Neutrophil (primary cell): ENCODE results near the gene AMBRA1.

Experiments used
- H3K27ac ChIP-seq: fragments of 200-600 bp; sonication (generic); 2 replicates; pipeline ENCODE4 v1.5.1; 2016; ENCODE audit warnings: mild to moderate bottlenecking, moderate library complexity
- H3K27me3 ChIP-seq: fragments of 200-600 bp; sonication (generic); 2 replicates; pipeline ENCODE4 v1.6.0; 2016; ENCODE audit warnings: mild to moderate bottlenecking
- H3K36me3 ChIP-seq: fragments of 200-600 bp; sonication (generic); 2 replicates; pipeline ENCODE4 v1.5.1; 2017
- H3K4me1 ChIP-seq, 2 experiments: fragments of 200-600 bp in 1 of 2; sonication (generic) in 1 of 2; 1 replicate in 1 of 2; 2 replicates in 1 of 2; pipeline versions ENCODE4 v1.5.1 to v1.6.1; 2013 to 2016; ENCODE audit warnings: low read depth in 1 of 2, low read length in 1 of 2, mild to moderate bottlenecking in 1 of 2, moderate library complexity in 1 of 2; ENCODE audit not compliant: control insufficient read depth in 1 of 2, insufficient read depth in 1 of 2
- H3K4me3 ChIP-seq, 2 experiments: fragments of 200-600 bp in 1 of 2; sonication (generic) in 1 of 2; 1 replicate in 1 of 2; 2 replicates in 1 of 2; pipeline ENCODE4 v1.5.1; 2013 to 2016; ENCODE audit warnings: low read depth in 1 of 2, low read length in 1 of 2, mild to moderate bottlenecking in 1 of 2, moderate library complexity in 1 of 2
- H3K9me3 ChIP-seq: fragments of 200-600 bp; sonication (generic); 2 replicates; pipeline ENCODE4 v1.5.1; 2016
- CTCF ChIP-seq: fragments of 200-600 bp; sonication (generic); IDR thresholded peaks from 2 replicates; pipeline ENCODE4 v1.5.1; 2016; ENCODE audit warnings: antibody characterized with exemption

The AMBRA1 gene

DNA sequence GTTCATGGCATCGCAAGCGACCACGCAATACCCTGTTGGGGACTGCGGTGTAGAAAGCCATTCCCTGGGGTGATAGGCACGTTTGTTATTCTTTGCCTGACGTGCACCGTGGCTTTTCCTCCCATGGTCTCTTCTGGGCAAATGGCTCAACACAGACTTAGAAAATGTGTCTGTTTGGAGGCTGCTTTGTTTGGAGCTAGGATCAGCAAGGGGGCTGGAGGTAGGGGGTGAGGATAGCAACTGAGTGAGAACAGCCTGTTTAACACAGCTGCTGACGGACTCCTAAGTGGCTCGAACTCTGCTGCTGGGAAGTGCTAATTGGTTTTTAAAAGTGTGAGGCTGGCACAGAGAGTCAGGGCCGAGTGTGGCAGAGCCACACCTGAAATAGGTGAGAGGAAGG, 186.2 kb downstream of the AMBRA1 start:
- H3K9me3 ChIP-seq, result no peaks in the 10 kb centered on the region
- H3K27me3 ChIP-seq, result no peaks in the 10 kb centered on the region
- H3K27ac ChIP-seq, result no peak overlapping the region
- H3K36me3 ChIP-seq, result peaks cover 76% of the 10 kb centered on the region
- TF ChIP-seq CTCF, result no peak
- no peaks in the 10 kb centered on the region for H3K4me1 ChIP-seq
- H3K4me3 ChIP-seq, result no peak overlapping the region

DNA sequence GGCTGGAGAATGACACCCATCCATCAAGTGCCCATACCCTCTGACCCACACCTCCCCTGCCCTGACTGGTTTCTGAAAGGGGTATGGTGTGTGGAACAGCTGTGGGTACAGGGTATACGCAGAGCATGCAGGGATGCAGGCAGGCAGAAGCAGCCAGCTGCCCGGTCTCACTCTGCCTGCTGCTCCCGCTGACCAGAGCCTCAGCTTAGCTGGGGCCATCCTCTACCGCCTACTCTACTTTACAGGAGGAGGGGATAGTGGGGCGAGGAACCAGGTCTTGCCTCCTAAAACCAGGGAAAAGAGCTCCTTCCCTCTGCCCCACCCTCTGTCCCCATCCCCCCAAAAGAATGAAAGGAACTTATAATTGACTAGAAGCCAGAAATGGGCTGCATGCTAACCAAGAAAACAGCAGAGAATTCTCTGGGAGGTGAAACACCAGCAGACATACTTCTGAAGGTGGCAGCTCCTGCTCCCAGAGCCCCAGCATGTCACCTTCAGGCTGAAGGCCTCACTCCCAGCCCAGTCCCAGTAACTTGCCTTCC, 189.3 kb downstream of the AMBRA1 start:
- TF ChIP-seq CTCF, result no peak
- Histone ChIP-seq H3K9me3 (no peaks in the 10 kb centered on the region), H3K36me3 (peaks cover 61% of the 10 kb centered on the region), H3K27ac (no peak overlapping the region), H3K27me3 (no peaks in the 10 kb centered on the region), H3K4me3 (no peak overlapping the region), H3K4me1 (no peaks in the 10 kb centered on the region)

GRCh38 chr11:46402957-46403902, 190.6 kb downstream of the AMBRA1 start:
- Histone ChIP-seq H3K36me3 (peaks cover 55% of the 10 kb centered on the region), H3K4me3 (no peak overlapping the region), H3K9me3 (no peaks in the 10 kb centered on the region), H3K4me1 (no peaks in the 10 kb centered on the region), H3K27me3 (no peaks in the 10 kb centered on the region), H3K27ac (no peak overlapping the region)
- no peak for TF ChIP-seq CTCF

DNA sequence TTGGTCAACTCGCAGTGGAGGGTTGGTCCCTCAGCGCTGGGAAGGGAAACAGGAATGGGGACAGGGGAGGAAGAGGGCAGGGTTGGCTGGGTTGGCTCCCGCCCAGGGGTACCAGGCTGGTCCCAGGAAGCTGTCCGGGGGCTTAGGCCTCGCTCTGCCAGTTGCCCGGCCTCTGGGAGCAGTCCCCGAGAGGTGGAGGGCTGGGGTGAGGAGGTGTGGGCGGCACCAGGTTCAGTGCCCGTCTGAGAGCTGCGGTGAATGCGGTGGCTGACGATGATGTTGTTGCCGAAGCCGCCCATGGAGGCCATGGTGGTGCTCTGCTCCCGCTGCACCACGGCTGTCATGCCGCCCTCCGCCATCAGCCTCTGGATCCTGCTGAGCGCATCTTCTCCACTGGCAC, 196.3 kb downstream of the AMBRA1 start:
- H3K9me3 ChIP-seq, result no peaks in the 10 kb centered on the region
- H3K27ac ChIP-seq, result no peak overlapping the region
- H3K4me3 ChIP-seq, result no peak overlapping the region
- no peak for TF ChIP-seq CTCF
- H3K27me3 ChIP-seq, result peaks cover 22% of the 10 kb centered on the region
- H3K36me3 ChIP-seq, result peaks cover 35% of the 10 kb centered on the region
- H3K4me1 ChIP-seq, result peaks cover 7 to 9% of the 10 kb centered on the region in 2 experiments

GRCh38 chr11:46393759-46394158, 200.1 kb downstream of the AMBRA1 start:
- no peak for TF ChIP-seq CTCF
- Histone ChIP-seq H3K4me3 (no peak overlapping the region), H3K36me3 (peaks cover 32% of the 10 kb centered on the region), H3K9me3 (no peaks in the 10 kb centered on the region), H3K4me1 (peaks cover 24 to 43% of the 10 kb centered on the region in 2 experiments), H3K27ac (no peak overlapping the region), H3K27me3 (peaks cover 60% of the 10 kb centered on the region)
